RWPE2 (cell line): Measurements from ENCODE around the gene SNRPA1.

ENCODE experiments used
- ATAC-seq: fragments of 200-7000 bp; cut with Tn5 transposase; 3 replicates; pipeline ENCODE4 v1.9.1; 2021; ENCODE audit warnings: low read depth
- DNase-seq: peaks from one replicate; pipeline ENCODE4 v3.0.0-alpha.2; 2020; ENCODE audit warnings: low spot score
- H3K27ac ChIP-seq: fragments of 450-650 bp; 2 replicates; pipeline ENCODE4 v1.5.1; 2017; ENCODE audit warnings: mild to moderate bottlenecking; ENCODE audit not compliant: poor library complexity, severe bottlenecking
- H3K27me3 ChIP-seq: fragments of 250-450 bp; sonication (Bioruptor Pico); 2 replicates; pipeline ENCODE4 v1.5.1; 2021; ENCODE audit warnings: mild to moderate bottlenecking, moderate library complexity; ENCODE audit not compliant: insufficient read depth, poor library complexity, severe bottlenecking
- H3K36me3 ChIP-seq: fragments of 250-450 bp; sonication (Bioruptor Pico); 2 replicates; pipeline ENCODE4 v1.5.1; 2020; ENCODE audit warnings: low read depth, mild to moderate bottlenecking, moderate library complexity
- H3K4me1 ChIP-seq: fragments of 250-450 bp; sonication (Bioruptor Pico); 2 replicates; pipeline ENCODE4 v1.5.1; 2021; ENCODE audit warnings: mild to moderate bottlenecking, moderate library complexity; ENCODE audit not compliant: insufficient read depth, poor library complexity, severe bottlenecking
- H3K4me3 ChIP-seq: fragments of 250-450 bp; sonication (Bioruptor Pico); 2 replicates; pipeline ENCODE4 v1.5.1; 2021; ENCODE audit warnings: mild to moderate bottlenecking, moderate library complexity; ENCODE audit not compliant: severe bottlenecking
- H3K9me3 ChIP-seq: fragments of 250-450 bp; sonication (Bioruptor Pico); 2 replicates; pipeline ENCODE4 v1.5.1; 2021; ENCODE audit warnings: mild to moderate bottlenecking, moderate library complexity; ENCODE audit not compliant: severe bottlenecking
- CTCF ChIP-seq: fragments of 450-650 bp; IDR thresholded peaks from one replicate; pipeline ENCODE4 v1.5.1; 2017; ENCODE audit warnings: mild to moderate bottlenecking, moderate library complexity; ENCODE audit not compliant: poor library complexity, severe bottlenecking

The SNRPA1 gene

GRCh38 chr15:101255615-101256241 lies 39.3 kb downstream of the SNRPA1 start:
- ATAC-seq: no peak
- H3K27ac ChIP-seq: no peak overlapping the region
- DNase-seq: no peak

GRCh38 chr15:101255051-101255395 lies 40.0 kb downstream of the SNRPA1 start:
- ATAC-seq: no peak
- Histone ChIP-seq H3K36me3 (no peaks in the 10 kb centered on the region), H3K4me3 (no peak overlapping the region), H3K9me3 (no peaks in the 10 kb centered on the region), H3K4me1 (peaks cover under 1% of the 10 kb centered on the region), H3K27ac (no peak overlapping the region), H3K27me3 (no peaks in the 10 kb centered on the region)
- no peak for DNase-seq
- TF ChIP-seq CTCF: no peak

More at GRCh38 chr15:101255615-101256241, 39.3 kb downstream of the SNRPA1 start:
- H3K9me3 ChIP-seq: no peaks in the 10 kb centered on the region
- no peak for TF ChIP-seq CTCF
- H3K4me1 ChIP-seq: no peaks in the 10 kb centered on the region
- no peaks in the 10 kb centered on the region for H3K36me3 ChIP-seq
- no peak overlapping the region for H3K4me3 ChIP-seq
- H3K27me3 ChIP-seq: no peaks in the 10 kb centered on the region

GRCh38 chr15:101254157-101255050 lies 40.6 kb downstream of the SNRPA1 start:
- Histone ChIP-seq H3K36me3 (peaks cover 5% of the 10 kb centered on the region), H3K4me3 (no peak overlapping the region), H3K27me3 (no peaks in the 10 kb centered on the region), H3K9me3 (no peaks in the 10 kb centered on the region), H3K27ac (no peak overlapping the region), H3K4me1 (peaks cover 7% of the 10 kb centered on the region)
- DNase-seq (no peak), ATAC-seq (no peak)
- TF ChIP-seq CTCF: no peak

- Histone ChIP-seq H3K27me3 (no peaks in the 10 kb centered on the region), H3K4me3 (peak overlapping the region; percentile 98), H3K4me1 (peaks cover 12% of the 10 kb centered on the region), H3K9me3 (no peaks in the 10 kb centered on the region), H3K27ac (peak overlapping the region; percentile 69), H3K36me3 (peaks cover 13% of the 10 kb centered on the region)
- DNase-seq: no peak
- no peak for TF ChIP-seq CTCF
- no peak for ATAC-seq
Measured at GRCh38 chr15:101252836-101253235, 42.2 kb downstream of the SNRPA1 start.
